LNCAP (cell line): ENCODE measurements around the gene EEFSEC.
A peak's percentile ranks its signal among the peaks of the same experiment; 100 is the strongest.

ENCODE experiments used
- CTCF ChIP-seq: fragments of 450-650 bp; IDR thresholded peaks from 2 replicates; pipeline ENCODE4 v1.5.1; 2017; ENCODE audit warnings: mild to moderate bottlenecking

EEFSEC gene

GRCh38 chr3:128160661-128161060, 7.4 kb downstream of the EEFSEC start:
- TF ChIP-seq CTCF: no peak

DNA sequence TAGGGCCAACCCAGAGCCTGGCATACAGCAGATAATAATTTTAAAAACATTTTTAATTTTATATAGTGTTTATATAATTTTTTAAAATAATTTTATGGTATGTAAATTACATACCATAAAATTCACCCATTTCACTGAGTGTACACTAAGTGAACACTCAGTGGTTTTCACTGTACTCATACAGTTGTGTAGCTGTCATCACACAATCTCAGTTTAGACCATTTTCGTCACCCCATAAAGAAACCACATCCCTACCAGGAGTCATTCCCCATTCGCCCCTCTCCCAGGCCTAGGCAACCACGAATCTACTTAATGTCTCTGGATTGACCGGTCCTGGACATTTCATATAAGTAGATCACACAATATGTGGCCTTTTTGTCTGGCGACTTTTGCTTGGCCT, 10.2 kb downstream of the EEFSEC start:
- TF ChIP-seq CTCF: no peak

- TF ChIP-seq CTCF: no peak
Measured at GRCh38 chr3:128166971-128167453, 13.7 kb downstream of the EEFSEC start.

DNA sequence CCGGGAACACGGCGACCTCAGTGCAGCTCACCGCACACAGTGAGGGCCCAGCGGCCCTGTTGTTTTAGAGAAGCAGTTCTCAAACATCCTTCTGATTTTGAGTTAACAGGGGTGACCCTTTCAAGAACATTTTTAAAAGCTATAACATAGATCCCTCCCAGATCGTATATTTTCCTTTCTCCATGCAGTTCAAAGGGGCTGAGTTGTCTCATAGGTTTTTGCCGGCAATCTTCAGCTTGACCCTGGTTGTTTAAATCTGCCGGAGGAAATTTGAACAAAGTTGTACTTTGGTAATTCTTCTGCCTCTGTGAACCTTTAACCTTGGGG, 14.3 kb downstream of the EEFSEC start:
- no peak for TF ChIP-seq CTCF

- TF ChIP-seq CTCF: no peak
Measured at GRCh38 chr3:128167973-128168674, 14.8 kb downstream of the EEFSEC start.

GRCh38 chr3:128168836-128169235, 15.6 kb downstream of the EEFSEC start:
- TF ChIP-seq CTCF: no peak

DNA sequence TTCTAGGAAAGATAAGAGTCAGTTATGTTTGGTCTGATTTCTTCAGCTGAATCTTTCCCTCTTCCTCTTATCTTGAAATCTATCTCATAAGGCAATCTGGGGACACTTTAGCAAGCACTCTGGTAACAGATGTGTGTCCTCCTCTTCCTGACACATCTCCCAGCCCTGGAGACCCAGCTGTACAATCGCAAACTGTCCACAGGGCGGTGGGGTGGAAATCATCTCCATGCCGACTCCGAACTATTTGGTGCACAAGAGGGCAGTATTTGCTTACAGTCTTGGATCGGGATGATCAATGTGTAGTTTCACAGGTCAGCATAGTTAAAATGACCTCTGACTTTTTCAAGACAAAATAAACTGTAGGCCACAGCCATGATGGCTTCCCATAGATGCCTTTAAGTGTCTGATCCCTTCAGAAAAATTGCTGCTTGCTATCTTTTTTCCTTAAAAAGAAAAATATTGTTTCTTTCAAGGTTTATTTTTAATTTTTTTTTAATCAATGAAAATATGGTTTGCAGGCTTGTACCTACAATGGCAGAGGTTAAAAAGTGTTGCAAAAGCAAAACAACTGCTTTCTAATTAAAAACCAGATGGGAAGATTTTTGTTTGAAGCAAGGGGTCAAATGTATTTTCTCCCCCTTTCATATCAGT, 17.7 kb downstream of the EEFSEC start:
- TF ChIP-seq CTCF: peak; percentile 94
